Esophagus muscularis mucosa (tissue), 4 donors: Measurements from ENCODE around the gene BPGM.

Source experiments
- EP300 ChIP-seq: sonication (generic); formaldehyde crosslinking; IDR thresholded peaks from one replicate; pipeline ENCODE4 v1.6.1; 2017; ENCODE audit warnings: antibody characterized with exemption
- POLR2A ChIP-seq: fragments of 450-650 bp; IDR thresholded peaks from one replicate; pipeline ENCODE4 v1.6.1; 2017; ENCODE audit warnings: antibody characterized with exemption, moderate library complexity, mild to moderate bottlenecking, low read depth
- POLR2AphosphoS5 ChIP-seq, 2 donors: sonication (generic); formaldehyde crosslinking; IDR thresholded peaks; one replicate each; pipeline ENCODE4 v1.6.1; 2017; ENCODE audit warnings: antibody characterized with exemption in 2 of 2
- TF ChIP-seq, protein P1 (sequence below), 3 experiments: fragments of 200-600 bp in 2 of 3; fragments of 450-650 bp in 1 of 3; sonication (generic) in 2 of 3; IDR thresholded peaks; one replicate each; pipeline ENCODE4 v1.5.1; 2017 to 2019; ENCODE audit warnings: antibody characterized with exemption in 3 of 3, mild to moderate bottlenecking in 2 of 3, moderate library complexity in 1 of 3

DNA sequence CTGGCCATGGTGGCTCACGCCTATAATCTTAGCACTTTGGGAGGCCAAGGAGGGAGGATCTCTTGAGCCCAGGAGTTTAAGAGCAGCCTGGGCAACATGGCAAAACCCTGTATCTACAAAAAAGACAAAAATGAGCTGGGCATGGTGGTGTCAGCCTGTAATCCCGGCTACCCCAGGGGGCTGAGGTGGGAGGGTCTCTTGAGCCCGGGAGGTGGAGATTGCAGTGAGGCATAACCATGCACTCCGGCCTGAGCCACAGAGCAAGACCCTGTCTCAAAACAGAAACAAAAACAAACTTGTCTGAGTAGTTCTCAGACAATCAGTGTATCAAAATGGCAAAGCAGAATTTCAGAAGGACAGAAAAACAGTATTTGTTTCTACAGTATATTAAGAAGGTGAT lies 45.2 kb upstream of the BPGM start:
- TF ChIP-seq, protein P1, sequence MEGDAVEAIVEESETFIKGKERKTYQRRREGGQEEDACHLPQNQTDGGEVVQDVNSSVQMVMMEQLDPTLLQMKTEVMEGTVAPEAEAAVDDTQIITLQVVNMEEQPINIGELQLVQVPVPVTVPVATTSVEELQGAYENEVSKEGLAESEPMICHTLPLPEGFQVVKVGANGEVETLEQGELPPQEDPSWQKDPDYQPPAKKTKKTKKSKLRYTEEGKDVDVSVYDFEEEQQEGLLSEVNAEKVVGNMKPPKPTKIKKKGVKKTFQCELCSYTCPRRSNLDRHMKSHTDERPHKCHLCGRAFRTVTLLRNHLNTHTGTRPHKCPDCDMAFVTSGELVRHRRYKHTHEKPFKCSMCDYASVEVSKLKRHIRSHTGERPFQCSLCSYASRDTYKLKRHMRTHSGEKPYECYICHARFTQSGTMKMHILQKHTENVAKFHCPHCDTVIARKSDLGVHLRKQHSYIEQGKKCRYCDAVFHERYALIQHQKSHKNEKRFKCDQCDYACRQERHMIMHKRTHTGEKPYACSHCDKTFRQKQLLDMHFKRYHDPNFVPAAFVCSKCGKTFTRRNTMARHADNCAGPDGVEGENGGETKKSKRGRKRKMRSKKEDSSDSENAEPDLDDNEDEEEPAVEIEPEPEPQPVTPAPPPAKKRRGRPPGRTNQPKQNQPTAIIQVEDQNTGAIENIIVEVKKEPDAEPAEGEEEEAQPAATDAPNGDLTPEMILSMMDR (IDR thresholded peaks at IDR 0.05), result no peak
- no peak for TF ChIP-seq POLR2A
- TF ChIP-seq EP300, result no peak
- TF ChIP-seq POLR2AphosphoS5 (IDR thresholded peaks at IDR 0.05), result no peak
